ENCODE data around the gene MTMR10. TPM values are rescaled to one million over a fixed set of nuclear protein-coding genes. Genes with fewer than 3 reads are reported as not detected.

The MTMR10 gene
- total RNA-seq, 1 experiment from 2014 or later, result 16.0 TPM

DNA sequence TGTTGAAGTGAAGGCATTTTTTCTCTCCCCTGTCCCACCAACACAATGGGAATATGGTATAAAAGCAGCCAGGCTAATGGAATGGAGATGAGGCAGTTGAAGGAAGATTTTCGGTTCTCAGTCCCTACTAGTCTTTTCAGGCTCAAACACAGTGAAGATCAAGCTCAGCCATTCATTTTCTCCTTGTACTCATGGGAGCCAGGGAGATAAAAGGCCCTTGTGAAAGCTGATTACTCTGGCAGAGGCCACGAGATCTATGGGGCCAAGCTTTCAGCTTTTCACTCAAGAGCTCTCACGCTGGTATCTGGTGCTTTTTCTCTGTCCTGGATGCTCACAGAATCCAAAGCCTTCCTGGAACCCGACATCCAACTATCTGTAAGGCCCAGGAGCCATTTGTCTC, 102.2 kb downstream of the MTMR10 start:
- ChIA-PET POLR2A (ENCODE audit: low non-redundant PET) (no interaction called here), CTCF (no interaction called here)
- no peaks in the 10 kb centered on the region for H3K27me3 ChIP-seq (replicated peaks; ENCODE audit: insufficient read depth, low read depth, low read length, poor library complexity)
- DNase-seq (ENCODE audit: low spot score), result no peak
- no TSS peak for BruUV-seq (replicated peaks)
- TF ChIP-seq, protein P1, sequence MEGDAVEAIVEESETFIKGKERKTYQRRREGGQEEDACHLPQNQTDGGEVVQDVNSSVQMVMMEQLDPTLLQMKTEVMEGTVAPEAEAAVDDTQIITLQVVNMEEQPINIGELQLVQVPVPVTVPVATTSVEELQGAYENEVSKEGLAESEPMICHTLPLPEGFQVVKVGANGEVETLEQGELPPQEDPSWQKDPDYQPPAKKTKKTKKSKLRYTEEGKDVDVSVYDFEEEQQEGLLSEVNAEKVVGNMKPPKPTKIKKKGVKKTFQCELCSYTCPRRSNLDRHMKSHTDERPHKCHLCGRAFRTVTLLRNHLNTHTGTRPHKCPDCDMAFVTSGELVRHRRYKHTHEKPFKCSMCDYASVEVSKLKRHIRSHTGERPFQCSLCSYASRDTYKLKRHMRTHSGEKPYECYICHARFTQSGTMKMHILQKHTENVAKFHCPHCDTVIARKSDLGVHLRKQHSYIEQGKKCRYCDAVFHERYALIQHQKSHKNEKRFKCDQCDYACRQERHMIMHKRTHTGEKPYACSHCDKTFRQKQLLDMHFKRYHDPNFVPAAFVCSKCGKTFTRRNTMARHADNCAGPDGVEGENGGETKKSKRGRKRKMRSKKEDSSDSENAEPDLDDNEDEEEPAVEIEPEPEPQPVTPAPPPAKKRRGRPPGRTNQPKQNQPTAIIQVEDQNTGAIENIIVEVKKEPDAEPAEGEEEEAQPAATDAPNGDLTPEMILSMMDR (conservative IDR thresholded peaks at IDR 0.05; ENCODE audit: low read depth, low read length), result no peak
- no peak for TF ChIP-seq EZH2 (IDR thresholded peaks at IDR 0.05; ENCODE audit: borderline replicate concordance, low read depth, low read length, poor library complexity, severe bottlenecking)
- no peak overlapping the region for H3K4me3 ChIP-seq (ENCODE audit: low read depth, low read length, poor library complexity, severe bottlenecking)
- no peak overlapping the region for H3K27ac ChIP-seq (ENCODE audit: low read depth, low read length, poor library complexity, severe bottlenecking)
- H3K36me3 ChIP-seq (ENCODE audit: insufficient read depth, low read length, poor library complexity, severe bottlenecking), result no peaks in the 10 kb centered on the region
- no peaks in the 10 kb centered on the region for H3K9me3 ChIP-seq (ENCODE audit: low read depth, low read length, poor library complexity, severe bottlenecking)
- intact Hi-C loops (cut with micrococcal nuclease; ENCODE audit: unreplicated experiment), result no loop called here
- peaks cover 5% of the 10 kb centered on the region for H3K4me1 ChIP-seq (ENCODE audit: insufficient read depth, low read length, poor library complexity, severe bottlenecking)

Other genes starting within 250 kb of the MTMR10 start
- gene FAN1, start 87.7 kb downstream of the MTMR10 start, total RNA-seq (2021), result 33.1 and 36.2 TPM in 2 replicates
- gene TRPM1, start 110.1 kb upstream of the MTMR10 start, total RNA-seq (2021), result not detected in 2 replicates

Measured in A673 (cell line).